ENCODE measurements around the gene OR6S1. TPM values are rescaled to one million over a fixed set of nuclear protein-coding genes. Genes with fewer than 3 reads are reported as not detected.

Gene OR6S1
- total RNA-seq, 2 experiments from 2014 or later, result not detected

DNA sequence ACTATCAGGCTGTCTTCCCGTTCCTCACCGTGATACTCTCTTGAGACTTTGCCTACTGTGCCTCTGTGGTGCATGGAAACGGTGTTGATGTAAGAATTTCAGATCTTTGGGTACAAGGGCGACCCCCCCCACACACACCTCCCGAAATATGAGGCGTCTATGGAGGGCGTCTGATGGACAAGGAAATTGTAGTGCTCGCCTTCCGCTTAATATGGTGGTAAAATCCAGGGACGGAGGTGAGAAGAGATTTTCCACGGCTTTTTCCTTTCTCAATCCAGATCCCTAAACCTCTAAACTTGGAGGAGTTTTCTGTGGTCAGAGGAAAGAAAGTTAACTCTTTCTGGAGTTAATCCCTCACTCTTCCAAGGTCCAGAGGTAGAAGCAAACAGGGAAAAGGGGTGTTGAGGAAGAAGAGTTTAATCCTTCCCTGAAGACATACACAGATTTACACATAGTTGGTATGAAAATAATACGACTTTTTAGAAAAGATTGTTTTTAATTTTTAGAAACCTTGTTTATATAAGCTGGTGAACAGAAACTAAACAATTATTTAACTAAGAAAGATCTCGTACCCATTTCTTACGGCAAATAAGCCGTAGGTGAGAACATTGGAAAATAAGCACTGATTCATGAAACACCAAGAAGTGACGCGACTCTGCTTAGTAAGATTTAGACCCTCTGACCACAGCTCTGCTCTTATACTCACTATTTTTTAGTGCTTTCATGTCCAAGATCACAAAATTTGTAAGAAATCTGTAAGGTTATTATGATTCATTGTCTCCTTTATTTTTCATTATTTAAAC, 27.3 kb downstream of the OR6S1 start:
- ChIA-PET POLR2A (interaction anchor here (1.0 to 1.3 kb wide), 5 partner anchors 68 to 291 kb away, joined by 3 to 4 read pairs (median 3); partner anchors contain the start of genes APEX1 and OSGEP), CTCF (ENCODE audit: unreplicated experiment) (no interaction called here)
- intact Hi-C loops (cut with micrococcal nuclease; ENCODE audit: unreplicated experiment), result loop anchor here (5.0 kb wide), 1 partner anchor 142 kb away; no protein-coding TSS in a partner anchor
- TF ChIP-seq, protein P1, sequence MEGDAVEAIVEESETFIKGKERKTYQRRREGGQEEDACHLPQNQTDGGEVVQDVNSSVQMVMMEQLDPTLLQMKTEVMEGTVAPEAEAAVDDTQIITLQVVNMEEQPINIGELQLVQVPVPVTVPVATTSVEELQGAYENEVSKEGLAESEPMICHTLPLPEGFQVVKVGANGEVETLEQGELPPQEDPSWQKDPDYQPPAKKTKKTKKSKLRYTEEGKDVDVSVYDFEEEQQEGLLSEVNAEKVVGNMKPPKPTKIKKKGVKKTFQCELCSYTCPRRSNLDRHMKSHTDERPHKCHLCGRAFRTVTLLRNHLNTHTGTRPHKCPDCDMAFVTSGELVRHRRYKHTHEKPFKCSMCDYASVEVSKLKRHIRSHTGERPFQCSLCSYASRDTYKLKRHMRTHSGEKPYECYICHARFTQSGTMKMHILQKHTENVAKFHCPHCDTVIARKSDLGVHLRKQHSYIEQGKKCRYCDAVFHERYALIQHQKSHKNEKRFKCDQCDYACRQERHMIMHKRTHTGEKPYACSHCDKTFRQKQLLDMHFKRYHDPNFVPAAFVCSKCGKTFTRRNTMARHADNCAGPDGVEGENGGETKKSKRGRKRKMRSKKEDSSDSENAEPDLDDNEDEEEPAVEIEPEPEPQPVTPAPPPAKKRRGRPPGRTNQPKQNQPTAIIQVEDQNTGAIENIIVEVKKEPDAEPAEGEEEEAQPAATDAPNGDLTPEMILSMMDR (conservative IDR thresholded peaks at IDR 0.05; ENCODE audit: low read length), result no peak
- no peak for TF ChIP-seq EZH2phosphoT487 (IDR thresholded peaks at IDR 0.05; ENCODE audit: borderline replicate concordance, low read depth, low read length)
- no peaks in the 10 kb centered on the region for H3K36me3 ChIP-seq (ENCODE audit: insufficient read depth, low read length)
- peak overlapping the region; percentile 72 for H3K4me3 ChIP-seq (ENCODE audit: low read depth, low read length, poor library complexity, severe bottlenecking)
- no peaks in the 10 kb centered on the region for H4K20me1 ChIP-seq (ENCODE audit: insufficient read depth, low read length)
- DNase-seq (ENCODE audit: low spot score), result no peak
- peak overlapping the region; percentile 88 for H2AFZ ChIP-seq (ENCODE audit: low read length)
- H3K4me1 ChIP-seq (ENCODE audit: insufficient read depth, low read length, poor library complexity, severe bottlenecking), result peaks cover 39% of the 10 kb centered on the region
- no peaks in the 10 kb centered on the region for H3K9me3 ChIP-seq (ENCODE audit: low read length)
- H3K9me2 ChIP-seq (ENCODE audit: insufficient read depth, low read length), result no peaks in the 10 kb centered on the region
- peak overlapping the region; percentile 88 for H3K4me2 ChIP-seq (ENCODE audit: low read length)
- BruUV-seq (replicated peaks), result no TSS peak
- H3K27ac ChIP-seq (ENCODE audit: low read depth, low read length, poor library complexity, severe bottlenecking), result no peak overlapping the region
- H3K79me2 ChIP-seq (ENCODE audit: insufficient read depth, low read depth, low read length), result no peaks in the 10 kb centered on the region

DNA sequence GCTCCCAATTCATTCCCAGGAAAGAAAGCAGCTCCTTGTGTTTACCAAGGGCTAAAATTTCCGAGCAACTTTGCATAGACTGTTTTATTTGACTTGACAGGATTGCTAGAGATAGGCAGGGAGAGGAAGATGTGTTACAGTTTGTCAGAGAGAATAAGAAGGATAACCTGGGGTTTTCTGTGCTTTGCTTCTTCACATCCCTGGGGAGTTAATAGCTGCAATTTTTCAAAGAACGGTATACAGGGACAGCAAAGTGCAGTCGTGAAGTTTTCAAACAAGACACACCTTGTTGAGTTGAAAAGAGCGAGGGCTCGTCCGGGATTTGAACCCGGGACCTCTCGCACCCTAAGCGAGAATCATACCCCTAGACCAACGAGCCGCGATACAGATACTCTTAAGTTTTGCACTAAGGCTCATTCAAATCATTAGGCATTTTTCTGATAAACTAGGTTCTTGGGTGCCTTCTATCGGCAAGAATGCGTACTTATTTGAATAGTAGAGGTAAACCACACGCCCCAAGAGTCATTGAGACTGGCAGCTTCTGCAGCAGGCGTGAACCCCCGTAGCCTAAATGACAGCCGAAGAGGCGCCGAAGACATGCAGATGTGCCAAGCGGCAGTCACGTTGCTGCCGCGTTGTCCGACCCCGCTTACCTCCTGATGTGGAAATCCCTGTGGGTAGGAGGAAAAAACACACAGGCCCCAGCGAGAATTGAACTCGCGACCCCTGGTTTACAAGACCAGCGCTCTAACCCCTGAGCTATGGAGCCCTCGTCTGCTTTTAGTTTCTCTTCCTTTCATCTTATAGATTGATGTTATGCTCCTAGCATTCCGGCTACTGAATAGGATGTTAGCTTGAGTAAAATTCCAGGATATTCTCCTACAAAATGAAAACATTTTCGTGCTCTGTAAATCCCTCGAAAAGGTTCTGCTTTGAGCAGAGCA, 28.1 kb downstream of the OR6S1 start:
- peak overlapping the region; percentile 11 for H3K27ac ChIP-seq (ENCODE audit: low read depth, low read length, poor library complexity, severe bottlenecking)
- TF ChIP-seq, protein P1 (conservative IDR thresholded peaks at IDR 0.05; ENCODE audit: low read length), result peak; percentile 79
- TF ChIP-seq EZH2phosphoT487 (IDR thresholded peaks at IDR 0.05; ENCODE audit: borderline replicate concordance, low read depth, low read length), result no peak
- H3K4me2 ChIP-seq (ENCODE audit: low read length), result peak overlapping the region; percentile 88
- BruUV-seq (replicated peaks), result no TSS peak
- no peaks in the 10 kb centered on the region for H3K9me2 ChIP-seq (ENCODE audit: insufficient read depth, low read length)
- H3K4me3 ChIP-seq (ENCODE audit: low read depth, low read length, poor library complexity, severe bottlenecking), result peak overlapping the region; percentile 72
- no peaks in the 10 kb centered on the region for H3K79me2 ChIP-seq (ENCODE audit: insufficient read depth, low read depth, low read length)
- peaks cover 47% of the 10 kb centered on the region for H3K4me1 ChIP-seq (ENCODE audit: insufficient read depth, low read length, poor library complexity, severe bottlenecking)
- H3K9me3 ChIP-seq (ENCODE audit: low read length), result no peaks in the 10 kb centered on the region
- no peaks in the 10 kb centered on the region for H4K20me1 ChIP-seq (ENCODE audit: insufficient read depth, low read length)
- POLR2A ChIA-PET, result interaction anchor here (0.6 to 1.6 kb wide), 7 partner anchors 69 to 307 kb away, joined by 3 to 5 read pairs (median 3); partner anchors contain the start of genes APEX1, OSGEP and TTC5
- CTCF ChIA-PET (ENCODE audit: unreplicated experiment), result interaction anchor here (1.4 kb wide), 1 partner anchor 71 kb away, joined by 4 read pairs; the partner anchor contains the start of gene RNASE4
- peak overlapping the region; percentile 88 for H2AFZ ChIP-seq (ENCODE audit: low read length)
- intact Hi-C loops (cut with micrococcal nuclease; ENCODE audit: unreplicated experiment), result loop anchor here (1.0 to 5.0 kb wide), 5 partner anchors 55 to 309 kb away; partner anchors contain the start of genes PARP2 and TTC5
- H3K36me3 ChIP-seq (ENCODE audit: insufficient read depth, low read length), result no peaks in the 10 kb centered on the region
- DNase-seq (ENCODE audit: low spot score), result peak; percentile 93
